Hepatocyte (in vitro differentiated cells): ENCODE data around the gene OR6B3. TPM values are rescaled to one million over a fixed set of nuclear protein-coding genes. Genes with fewer than 3 reads are reported as not detected.

Experiments
- DNase-seq: peaks from one replicate; pipeline ENCODE4 v3.0.0-alpha.2; 2016; ENCODE audit warnings: low spot score
- H2AFZ ChIP-seq: fragments of 200-600 bp; sonication (generic); 2 replicates; pipeline ENCODE4 v1.6.0; 2016; ENCODE audit warnings: antibody characterized with exemption, mild to moderate bottlenecking
- H3K27ac ChIP-seq: fragments of 200-600 bp; sonication (generic); 2 replicates; pipeline ENCODE4 v1.5.1; 2016; ENCODE audit warnings: mild to moderate bottlenecking
- H3K27me3 ChIP-seq: fragments of 200-600 bp; sonication (generic); 2 replicates; pipeline ENCODE4 v1.6.1; 2016
- H3K36me3 ChIP-seq: fragments of 200-600 bp; sonication (generic); replicated peaks from 2 replicates; pipeline ENCODE4 v1.5.1; 2016; ENCODE audit warnings: low read depth; ENCODE audit not compliant: insufficient read depth
- H3K4me1 ChIP-seq: fragments of 200-600 bp; sonication (generic); 2 replicates; pipeline ENCODE4 v1.5.1; 2016; ENCODE audit warnings: mild to moderate bottlenecking, moderate library complexity; ENCODE audit not compliant: insufficient read depth
- H3K4me2 ChIP-seq: fragments of 200-600 bp; sonication (generic); 2 replicates; pipeline ENCODE4 v1.6.0; 2016
- H3K4me3 ChIP-seq: fragments of 200-600 bp; sonication (generic); 2 replicates; pipeline ENCODE4 v1.5.1; 2016; ENCODE audit warnings: mild to moderate bottlenecking
- H3K79me2 ChIP-seq: fragments of 200-600 bp; sonication (generic); 2 replicates; pipeline ENCODE4 v1.6.0; 2017; ENCODE audit warnings: mild to moderate bottlenecking
- H3K9me2 ChIP-seq: fragments of 200-600 bp; sonication (generic); replicated peaks from 2 replicates; pipeline ENCODE4 v1.6.0; 2017; ENCODE audit warnings: mild to moderate bottlenecking; ENCODE audit not compliant: insufficient read depth
- H3K9me3 ChIP-seq: fragments of 200-600 bp; sonication (generic); 2 replicates; pipeline ENCODE4 v1.5.1; 2016; ENCODE audit warnings: low read depth, mild to moderate bottlenecking
- H4K20me1 ChIP-seq: fragments of 200-600 bp; sonication (generic); 2 replicates; pipeline ENCODE4 v1.6.0; 2016; ENCODE audit warnings: mild to moderate bottlenecking; ENCODE audit not compliant: insufficient read depth, poor library complexity, severe bottlenecking
- CTCF ChIP-seq: fragments of 200-600 bp; sonication (generic); IDR thresholded peaks from 2 replicates; pipeline ENCODE4 v1.5.1; 2016; ENCODE audit warnings: antibody characterized with exemption, mild to moderate bottlenecking; ENCODE audit not compliant: poor library complexity
- EZH2 ChIP-seq: fragments of 200-600 bp; sonication (generic); IDR thresholded peaks from 2 replicates; pipeline ENCODE4 v1.6.1; 2016; ENCODE audit warnings: antibody characterized with exemption, mild to moderate bottlenecking, borderline replicate concordance
- EZH2phosphoT487 ChIP-seq: fragments of 200-600 bp; sonication (generic); IDR thresholded peaks from one replicate; pipeline ENCODE4 v1.6.1; 2018; ENCODE audit warnings: antibody characterized with exemption, mild to moderate bottlenecking, low read depth, moderate library complexity; ENCODE audit not compliant: unreplicated experiment, severe bottlenecking
- WGBS: methylation state at CpG from one replicate; pipeline ENCODE4 v1.1.6; 2016; ENCODE audit warnings: low lambda C conversion rate; ENCODE audit errors: missing lambda C conversion rate; 5-methylcytosine and 5-hydroxymethylcytosine counted together
- polyA plus RNA-seq: library from polyadenylated mRNA; unstranded; fragments of >200 nt; fragmentation: Nextera tagmentation; extraction: Ambion mirVana; gene quantifications from 2 replicates; pipeline ENCODE4 v1.2.1, GENCODE V29; 2016
- total RNA-seq: library from RNA; depleted of rRNA; stranded (reverse); fragments of >200 nt; gene quantifications from 2 replicates; pipeline ENCODE4 v1.2.3, GENCODE V29; 2014

Gene OR6B3
- total and polyA plus RNA-seq, 2 experiments from 2014 or later = not detected

- H3K9me3 ChIP-seq = no peaks in the 10 kb centered on the region
- H4K20me1 ChIP-seq = peaks cover 24% of the 10 kb centered on the region
- H2AFZ ChIP-seq = no peak overlapping the region
- H3K9me2 ChIP-seq = no peaks in the 10 kb centered on the region
- 59% methylated on average over 9 of the region's 9 CpGs for WGBS
- no peak overlapping the region for H3K4me3 ChIP-seq
- H3K4me1 ChIP-seq = peaks cover 13% of the 10 kb centered on the region
- H3K27me3 ChIP-seq = no peaks in the 10 kb centered on the region
- no peaks in the 10 kb centered on the region for H3K36me3 ChIP-seq
- no peak overlapping the region for H3K27ac ChIP-seq
- TF ChIP-seq CTCF (peak; percentile 72), EZH2 (no peak)
- H3K4me2 ChIP-seq = no peak overlapping the region
- peaks cover 42% of the 10 kb centered on the region for H3K79me2 ChIP-seq
- DNase-seq = peak; percentile 88
Measured at GRCh38 chr2:240021488-240022104, 31.7 kb downstream of the OR6B3 start.

GRCh38 chr2:240018071-240018750, 35.1 kb downstream of the OR6B3 start:
- Histone ChIP-seq H3K9me2 (no peaks in the 10 kb centered on the region), H3K27ac (no peak overlapping the region), H3K4me1 (peaks cover under 1% of the 10 kb centered on the region), H3K4me3 (no peak overlapping the region), H3K27me3 (no peaks in the 10 kb centered on the region), H3K4me2 (no peak overlapping the region), H3K9me3 (no peaks in the 10 kb centered on the region), H3K79me2 (peaks cover 24% of the 10 kb centered on the region), H2AFZ (no peak overlapping the region), H3K36me3 (no peaks in the 10 kb centered on the region), H4K20me1 (peaks cover 18% of the 10 kb centered on the region)
- WGBS = 98% methylated on average over 11 of the region's 11 CpGs
- no peak for DNase-seq
- TF ChIP-seq EZH2 = no peak
- no peak for TF ChIP-seq EZH2phosphoT487
- TF ChIP-seq CTCF = no peak

- Histone ChIP-seq H2AFZ (no peak overlapping the region), H3K4me2 (no peak overlapping the region), H3K27me3 (no peaks in the 10 kb centered on the region), H3K9me2 (no peaks in the 10 kb centered on the region), H3K9me3 (no peaks in the 10 kb centered on the region), H3K27ac (no peak overlapping the region), H3K4me1 (no peaks in the 10 kb centered on the region), H4K20me1 (no peaks in the 10 kb centered on the region), H3K79me2 (no peaks in the 10 kb centered on the region), H3K4me3 (no peak overlapping the region), H3K36me3 (no peaks in the 10 kb centered on the region)
- no peak for TF ChIP-seq CTCF
- no peak for TF ChIP-seq EZH2phosphoT487
- no peak for TF ChIP-seq EZH2
- DNase-seq = no peak
- 93% methylated on average over 9 of the region's 9 CpGs for WGBS
Measured at GRCh38 chr2:240014327-240014726, 39.0 kb downstream of the OR6B3 start.
